AG04449 (cell line): ENCODE measurements around the gene CACNB2.

Experiments
- CTCF ChIA-PET: fragments of 350-600 bp; formaldehyde crosslinking; extraction: SDS; loops from one replicate; lab custom pipeline; 2021; ENCODE audit warnings: antibody characterized with exemption; lab: Yijun Ruan, JAX
- POLR2A ChIA-PET: fragments of 400-600, 350-600 bp; formaldehyde crosslinking; extraction: SDS; loops from one replicate; lab custom pipeline; 2020; ENCODE audit warnings: antibody characterized with exemption, inconsistent platforms; lab: Yijun Ruan, JAX
- DNase-seq: peaks from one replicate; pipeline ENCODE4 v3.0.0-alpha.2; 2010; ENCODE audit warnings: low read depth, low spot score
- H3K4me3 ChIP-seq: 2 replicates; pipeline ENCODE4 v1.5.1; 2011; ENCODE audit warnings: low read depth, mild to moderate bottlenecking, control low read depth, low read length
- TF ChIP-seq, protein P1 (sequence below): IDR thresholded peaks from one replicate; pipeline ENCODE4 v1.5.1; 2011; ENCODE audit warnings: mild to moderate bottlenecking, moderate library complexity, low read length, control low read depth, inconsistent platforms; ENCODE audit not compliant: insufficient read depth; ENCODE audit errors: missing control alignments

CACNB2 gene

DNA sequence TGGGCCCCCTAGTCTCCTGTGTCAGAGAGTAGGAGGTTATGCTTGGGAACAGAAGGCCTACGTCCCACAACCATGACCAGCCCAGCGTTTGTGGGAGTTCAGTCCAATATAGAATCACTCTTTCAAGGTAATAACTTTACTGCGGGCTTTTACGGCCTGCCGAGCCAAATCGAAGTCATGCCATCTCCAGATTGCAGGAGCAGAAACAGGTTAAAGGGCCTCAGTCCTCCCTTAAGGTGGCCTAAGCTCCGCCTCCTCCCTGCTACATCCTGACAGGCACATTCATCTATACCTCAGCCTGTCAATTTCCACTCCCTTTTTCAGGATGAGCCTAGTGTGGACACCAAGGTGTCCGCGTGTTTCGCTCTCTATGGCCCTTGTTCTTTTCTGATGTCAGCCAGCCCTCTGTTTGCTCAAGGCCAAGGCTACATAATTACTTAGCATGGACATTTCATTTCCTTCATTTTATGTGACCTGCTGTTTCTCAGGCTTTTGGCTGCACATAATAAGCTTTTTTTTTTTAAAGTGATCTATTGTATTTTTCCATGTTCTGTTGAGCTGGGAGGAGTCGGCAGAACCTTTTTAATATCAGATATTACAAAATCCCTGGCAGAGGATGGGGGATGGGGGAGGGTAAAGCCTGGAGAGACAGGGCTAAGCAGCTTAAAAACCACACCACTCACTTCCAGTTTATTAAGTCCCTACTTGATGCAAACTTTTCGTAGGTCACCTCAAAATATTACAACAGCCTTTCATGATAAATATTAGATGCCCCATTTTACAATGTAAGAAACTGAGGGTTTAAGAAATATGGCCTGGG, 84.6 kb downstream of the CACNB2 start:
- POLR2A ChIA-PET = no interaction called here
- CTCF ChIA-PET = interaction anchor here (2.0 kb wide), 1 partner anchor 8 kb away, joined by 9 read pairs; no protein-coding TSS in a partner anchor
- no peak overlapping the region for H3K4me3 ChIP-seq
- TF ChIP-seq, protein P1, sequence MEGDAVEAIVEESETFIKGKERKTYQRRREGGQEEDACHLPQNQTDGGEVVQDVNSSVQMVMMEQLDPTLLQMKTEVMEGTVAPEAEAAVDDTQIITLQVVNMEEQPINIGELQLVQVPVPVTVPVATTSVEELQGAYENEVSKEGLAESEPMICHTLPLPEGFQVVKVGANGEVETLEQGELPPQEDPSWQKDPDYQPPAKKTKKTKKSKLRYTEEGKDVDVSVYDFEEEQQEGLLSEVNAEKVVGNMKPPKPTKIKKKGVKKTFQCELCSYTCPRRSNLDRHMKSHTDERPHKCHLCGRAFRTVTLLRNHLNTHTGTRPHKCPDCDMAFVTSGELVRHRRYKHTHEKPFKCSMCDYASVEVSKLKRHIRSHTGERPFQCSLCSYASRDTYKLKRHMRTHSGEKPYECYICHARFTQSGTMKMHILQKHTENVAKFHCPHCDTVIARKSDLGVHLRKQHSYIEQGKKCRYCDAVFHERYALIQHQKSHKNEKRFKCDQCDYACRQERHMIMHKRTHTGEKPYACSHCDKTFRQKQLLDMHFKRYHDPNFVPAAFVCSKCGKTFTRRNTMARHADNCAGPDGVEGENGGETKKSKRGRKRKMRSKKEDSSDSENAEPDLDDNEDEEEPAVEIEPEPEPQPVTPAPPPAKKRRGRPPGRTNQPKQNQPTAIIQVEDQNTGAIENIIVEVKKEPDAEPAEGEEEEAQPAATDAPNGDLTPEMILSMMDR = no peak
- DNase-seq = no peak

- ChIA-PET CTCF (interaction anchor here (2.0 kb wide), 1 partner anchor 10 kb away, joined by 9 read pairs; no protein-coding TSS in a partner anchor), POLR2A (no interaction called here)
- TF ChIP-seq, protein P1 = no peak
- DNase-seq = no peak
- H3K4me3 ChIP-seq = no peak overlapping the region
Measured at GRCh38 chr10:18226336-18226735, 86.1 kb downstream of the CACNB2 start.

DNA sequence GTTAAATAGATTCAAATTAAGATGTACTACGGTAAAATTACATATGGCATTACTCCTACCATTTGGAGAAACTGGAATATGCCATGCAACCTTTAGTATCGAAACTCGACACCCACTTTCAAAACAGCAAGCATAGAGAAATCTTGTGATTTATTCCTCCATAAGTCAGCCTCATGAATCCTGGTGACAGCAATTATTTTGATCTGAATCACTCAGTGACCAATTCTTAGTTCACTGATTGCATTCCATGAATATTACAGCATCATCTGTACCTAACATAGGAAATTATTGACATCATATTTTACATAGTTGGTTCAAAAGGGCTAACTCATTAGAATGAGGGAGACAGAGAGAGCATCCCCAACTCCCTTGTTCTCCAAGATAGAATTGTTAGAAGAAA, 89.6 kb downstream of the CACNB2 start:
- POLR2A ChIA-PET = no interaction called here
- no peak for DNase-seq
- no peak overlapping the region for H3K4me3 ChIP-seq

DNA sequence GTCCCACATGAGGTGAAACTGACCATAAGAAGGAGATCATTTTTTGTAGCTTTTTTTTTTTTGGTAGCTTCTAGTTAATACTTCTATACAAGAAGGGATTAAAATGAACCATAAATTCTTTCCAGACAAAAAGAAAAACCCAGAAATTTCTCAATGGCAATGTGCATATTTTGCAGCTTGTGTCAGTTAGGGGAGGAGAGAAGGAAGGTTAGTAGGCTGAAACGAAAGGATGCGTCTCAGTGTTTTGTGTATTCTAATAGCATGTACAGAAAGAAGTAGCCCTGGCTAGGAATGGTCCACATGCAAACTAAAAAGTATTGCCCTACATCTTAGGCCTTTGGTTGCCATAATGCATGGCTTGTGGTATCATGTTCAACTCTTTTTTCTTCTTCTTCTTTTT, 90.6 kb downstream of the CACNB2 start:
- TF ChIP-seq, protein P1 = no peak
- POLR2A ChIA-PET = no interaction called here
- no peak for DNase-seq
- CTCF ChIA-PET = interaction anchor here (1.0 kb wide), 1 partner anchor 15 kb away, joined by 4 read pairs; no protein-coding TSS in a partner anchor
- no peak overlapping the region for H3K4me3 ChIP-seq

More for the DNA sequence above, 89.6 kb downstream of the CACNB2 start:
- TF ChIP-seq, protein P1 = no peak
- CTCF ChIA-PET = no interaction called here

GRCh38 chr10:18231480-18231879, 91.3 kb downstream of the CACNB2 start:
- ChIA-PET CTCF (no interaction called here), POLR2A (no interaction called here)
- no peak for DNase-seq
- no peak overlapping the region for H3K4me3 ChIP-seq
- TF ChIP-seq, protein P1 = no peak

DNA sequence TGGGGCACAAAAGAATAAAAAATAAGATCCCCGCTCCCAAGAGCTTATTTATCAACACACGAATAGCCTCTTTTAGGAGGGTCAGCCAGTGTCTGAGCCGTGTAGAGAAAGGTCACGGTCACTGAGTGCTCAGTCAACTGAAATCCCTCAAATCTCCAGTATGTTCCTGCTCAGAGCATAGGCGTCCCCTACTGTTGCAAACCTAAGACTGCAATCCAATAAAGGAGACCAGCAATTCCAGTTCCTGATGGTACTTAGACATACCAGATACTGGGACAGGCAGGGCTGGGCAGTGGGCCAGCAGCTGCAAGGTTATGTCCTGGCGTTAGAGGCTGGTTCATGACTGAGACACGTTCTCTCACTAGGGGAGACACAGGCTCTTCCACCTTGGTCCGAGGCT, 93.6 kb downstream of the CACNB2 start:
- DNase-seq = no peak
- TF ChIP-seq, protein P1 = no peak
- no peak overlapping the region for H3K4me3 ChIP-seq
- ChIA-PET POLR2A (no interaction called here), CTCF (interaction anchor here (1.3 to 1.8 kb wide), 2 partner anchors 17 to 20 kb away, joined by 3 to 8 read pairs; no protein-coding TSS in a partner anchor)
